Breast epithelium (tissue), 4 donors: ENCODE results near the gene ASTN2. TPM values are rescaled to one million over a fixed set of nuclear protein-coding genes. Genes with fewer than 3 reads are reported as not detected.
A peak's percentile ranks its signal among the peaks of the same experiment; 100 is the strongest.

Experiments
- DNase-seq, 2 donors: peaks; one replicate each; pipeline ENCODE4 v3.0.0-alpha.2; 2019; ENCODE audit warnings: low spot score in 2 of 2
- H3K27ac ChIP-seq, 2 donors: fragments of 200-600 bp; sonication (generic) in 1 of 2; one replicate each; pipeline ENCODE4 v1.5.1; 2016 to 2019; ENCODE audit warnings: mild to moderate bottlenecking in 1 of 2
- H3K27me3 ChIP-seq, 2 donors: fragments of 200-600 bp; sonication (generic) in 1 of 2; one replicate each; pipeline versions ENCODE4 v1.5.1 to v1.6.0; 2017 to 2019; ENCODE audit warnings: control low read depth in 1 of 2, mild to moderate bottlenecking in 1 of 2
- H3K36me3 ChIP-seq: fragments of 200-600 bp; one replicate; pipeline ENCODE4 v1.5.1; 2019
- H3K4me1 ChIP-seq, 2 donors: fragments of 200-600 bp; sonication (generic); one replicate each; pipeline ENCODE4 v1.5.1; 2016 to 2019; ENCODE audit warnings: control low read depth in 1 of 2
- H3K4me3 ChIP-seq, 3 donors: fragments of 200-600 bp; sonication (generic); 1 replicate in 2 of 3; 2 replicates in 1 of 3; pipeline ENCODE4 v1.5.1; 2016 to 2019; ENCODE audit warnings: mild to moderate bottlenecking in 3 of 3, moderate library complexity in 2 of 3
- H3K9me3 ChIP-seq, 2 donors: fragments of 200-600 bp; sonication (generic) in 1 of 2; one replicate each; pipeline ENCODE4 v1.5.1; 2016 to 2019; ENCODE audit warnings: control low read depth in 1 of 2
- POLR2A ChIP-seq: fragments of 450-650 bp; IDR thresholded peaks from one replicate; pipeline ENCODE4 v1.6.1; 2016; ENCODE audit warnings: antibody characterized with exemption, mild to moderate bottlenecking, moderate library complexity
- POLR2AphosphoS5 ChIP-seq, 3 donors: sonication (generic); formaldehyde crosslinking; IDR thresholded peaks; one replicate each; pipeline ENCODE4 v1.6.1; 2017; ENCODE audit warnings: antibody characterized with exemption in 3 of 3
- intact Hi-C: fragments of 100-400 bp; cut with DNase I; formaldehyde crosslinking; loops from one replicate; pipeline ENCODE4 v1.15.1; 2023; ENCODE audit warnings: low total_unique reads
- total RNA-seq, 3 donors: library from RNA; depleted of rRNA; stranded (reverse); fragments of >200 nt; gene quantifications; one replicate each; pipeline ENCODE4 v1.1.0, GENCODE V29; 2016
- TF ChIP-seq, protein P1 (sequence below), 3 donors: fragments of 450-650 bp; IDR thresholded peaks; one replicate each; pipeline ENCODE4 v1.5.1; 2016 to 2017; ENCODE audit warnings: antibody characterized with exemption in 3 of 3, mild to moderate bottlenecking in 3 of 3, moderate library complexity in 3 of 3

Gene ASTN2
- total RNA-seq, 3 donors from 2014 or later = 9.1 to 13.8 (median 9.8) TPM

DNA sequence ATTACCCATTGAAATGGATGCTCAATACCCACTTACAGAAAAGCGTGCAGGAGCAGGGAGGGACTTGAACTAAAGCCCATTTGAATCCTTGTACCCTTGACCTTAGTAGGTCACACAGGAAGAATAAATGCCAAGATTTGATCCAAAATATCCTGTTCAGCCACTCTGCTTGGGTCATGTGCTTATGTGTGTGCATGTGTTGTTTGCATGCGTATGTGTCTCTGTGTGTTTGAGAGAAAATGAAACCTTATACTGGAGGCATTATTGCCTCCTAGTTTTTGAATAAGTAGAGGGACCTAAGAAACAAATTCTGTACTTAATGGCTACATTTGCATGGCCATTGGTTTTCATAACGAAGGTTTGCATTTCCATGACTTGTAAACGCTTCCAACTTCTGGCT lies 791.1 kb downstream of the ASTN2 start:
- no peak for DNase-seq
- Histone ChIP-seq H3K4me1 (no peaks in the 10 kb centered on the region), H3K4me3 (no peak overlapping the region), H3K36me3 (no peaks in the 10 kb centered on the region), H3K27me3 (no peaks in the 10 kb centered on the region), H3K9me3 (no peaks in the 10 kb centered on the region), H3K27ac (no peak overlapping the region)
- no peak for TF ChIP-seq POLR2AphosphoS5 (IDR thresholded peaks at IDR 0.05)
- no peak for TF ChIP-seq POLR2A
- TF ChIP-seq, protein P1, sequence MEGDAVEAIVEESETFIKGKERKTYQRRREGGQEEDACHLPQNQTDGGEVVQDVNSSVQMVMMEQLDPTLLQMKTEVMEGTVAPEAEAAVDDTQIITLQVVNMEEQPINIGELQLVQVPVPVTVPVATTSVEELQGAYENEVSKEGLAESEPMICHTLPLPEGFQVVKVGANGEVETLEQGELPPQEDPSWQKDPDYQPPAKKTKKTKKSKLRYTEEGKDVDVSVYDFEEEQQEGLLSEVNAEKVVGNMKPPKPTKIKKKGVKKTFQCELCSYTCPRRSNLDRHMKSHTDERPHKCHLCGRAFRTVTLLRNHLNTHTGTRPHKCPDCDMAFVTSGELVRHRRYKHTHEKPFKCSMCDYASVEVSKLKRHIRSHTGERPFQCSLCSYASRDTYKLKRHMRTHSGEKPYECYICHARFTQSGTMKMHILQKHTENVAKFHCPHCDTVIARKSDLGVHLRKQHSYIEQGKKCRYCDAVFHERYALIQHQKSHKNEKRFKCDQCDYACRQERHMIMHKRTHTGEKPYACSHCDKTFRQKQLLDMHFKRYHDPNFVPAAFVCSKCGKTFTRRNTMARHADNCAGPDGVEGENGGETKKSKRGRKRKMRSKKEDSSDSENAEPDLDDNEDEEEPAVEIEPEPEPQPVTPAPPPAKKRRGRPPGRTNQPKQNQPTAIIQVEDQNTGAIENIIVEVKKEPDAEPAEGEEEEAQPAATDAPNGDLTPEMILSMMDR (IDR thresholded peaks at IDR 0.05) = no peak
- intact Hi-C loops = no loop called here

DNA sequence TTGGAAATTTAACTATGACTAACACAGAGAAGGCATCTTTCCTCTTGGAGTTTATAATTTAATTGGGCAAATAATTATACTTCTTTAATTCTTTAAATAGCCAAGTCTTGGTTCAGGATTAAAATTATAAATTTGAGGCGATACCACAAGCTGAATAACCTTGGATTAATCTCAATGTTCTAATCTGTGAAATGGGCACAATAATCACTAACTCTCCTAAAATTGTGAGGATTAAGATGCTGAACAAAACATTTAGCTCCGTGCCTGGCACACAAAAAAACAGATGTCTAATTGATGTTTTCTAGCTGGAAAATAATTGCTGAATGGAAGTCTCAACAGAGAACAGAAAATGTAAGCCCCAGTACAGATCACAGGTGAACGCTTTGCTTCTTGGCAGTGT lies 797.5 kb downstream of the ASTN2 start:
- intact Hi-C loops = no loop called here
- H3K4me3 ChIP-seq = no peak overlapping the region
- DNase-seq = no peak
- H3K27ac ChIP-seq = no peak overlapping the region
- no peaks in the 10 kb centered on the region for H3K4me1 ChIP-seq
- H3K9me3 ChIP-seq = no peaks in the 10 kb centered on the region
- H3K27me3 ChIP-seq = no peaks in the 10 kb centered on the region
- H3K36me3 ChIP-seq = no peaks in the 10 kb centered on the region
- TF ChIP-seq POLR2AphosphoS5 (IDR thresholded peaks at IDR 0.05) (no peak), POLR2A (no peak)
- TF ChIP-seq, protein P1 (IDR thresholded peaks at IDR 0.05) = no peak

GRCh38 chr9:116616304-116616914 lies 798.4 kb downstream of the ASTN2 start:
- Histone ChIP-seq H3K4me1 (no peaks in the 10 kb centered on the region), H3K36me3 (no peaks in the 10 kb centered on the region), H3K9me3 (no peaks in the 10 kb centered on the region), H3K27me3 (no peaks in the 10 kb centered on the region), H3K27ac (no peak overlapping the region), H3K4me3 (no peak overlapping the region)
- TF ChIP-seq POLR2A (no peak), POLR2AphosphoS5 (IDR thresholded peaks at IDR 0.05) (no peak)
- TF ChIP-seq, protein P1 (IDR thresholded peaks at IDR 0.05) = no peak
- no peak for DNase-seq
- intact Hi-C loops = no loop called here

- intact Hi-C loops = no loop called here
Measured at GRCh38 chr9:116608064-116608463, 806.8 kb downstream of the ASTN2 start.

GRCh38 chr9:116605904-116606341 lies 808.9 kb downstream of the ASTN2 start:
- Histone ChIP-seq H3K4me1 (no peaks in the 10 kb centered on the region), H3K36me3 (peaks cover 3% of the 10 kb centered on the region), H3K4me3 (peak overlapping the region in 1 of 3 donors; percentile 18), H3K9me3 (peaks cover 0 to 5% of the 10 kb centered on the region in 2 donors), H3K27me3 (no peaks in the 10 kb centered on the region), H3K27ac (peak overlapping the region in 1 of 2 donors; percentile 67)
- intact Hi-C loops = no loop called here
- TF ChIP-seq POLR2A (no peak), POLR2AphosphoS5 (IDR thresholded peaks at IDR 0.05) (peak in 1 of 3 donors; percentile 66)
- TF ChIP-seq, protein P1 (IDR thresholded peaks at IDR 0.05) = no peak
- no peak for DNase-seq

More at GRCh38 chr9:116608064-116608463, 806.8 kb downstream of the ASTN2 start:
- TF ChIP-seq, protein P1 (IDR thresholded peaks at IDR 0.05) = no peak
- TF ChIP-seq POLR2A = no peak
- no peak for TF ChIP-seq POLR2AphosphoS5 (IDR thresholded peaks at IDR 0.05)
- Histone ChIP-seq H3K9me3 (peaks cover 0 to 5% of the 10 kb centered on the region in 2 donors), H3K27me3 (no peaks in the 10 kb centered on the region), H3K4me1 (no peaks in the 10 kb centered on the region), H3K36me3 (peaks cover 3% of the 10 kb centered on the region), H3K27ac (no peak overlapping the region), H3K4me3 (no peak overlapping the region)
- DNase-seq = no peak
